ENCODE results near the gene VPS13A. TPM values are rescaled to one million over a fixed set of nuclear protein-coding genes. Genes with fewer than 3 reads are reported as not detected.

VPS13A gene
- polyA plus RNA-seq, 1 donor from 2014 or later: 20.6 TPM

DNA sequence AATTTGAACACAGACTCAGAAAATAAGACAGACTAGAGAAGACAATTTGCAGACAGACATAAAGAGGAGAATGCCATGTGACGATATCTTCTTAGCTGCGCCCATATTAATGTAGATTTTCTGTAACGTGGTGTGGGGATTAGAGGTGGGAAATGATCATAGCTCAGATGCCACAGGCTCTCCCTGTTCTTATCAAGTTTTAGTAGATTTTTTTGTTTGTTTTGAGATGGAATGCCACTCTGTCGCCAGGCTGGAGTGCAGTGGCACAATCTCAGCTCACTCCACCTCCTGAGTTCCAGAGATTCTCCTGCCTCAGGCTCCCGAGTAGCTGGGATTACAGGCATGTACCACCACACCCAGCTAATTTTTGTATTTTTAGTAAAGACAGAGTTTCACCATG, 59.4 kb downstream of the VPS13A start:
- H3K4me2 ChIP-seq (ENCODE audit: low read length): no peak overlapping the region
- no peak overlapping the region for H3K27ac ChIP-seq (ENCODE audit: low read length)
- H3K9ac ChIP-seq (ENCODE audit: low read length): no peak overlapping the region
- TF ChIP-seq, protein P1, sequence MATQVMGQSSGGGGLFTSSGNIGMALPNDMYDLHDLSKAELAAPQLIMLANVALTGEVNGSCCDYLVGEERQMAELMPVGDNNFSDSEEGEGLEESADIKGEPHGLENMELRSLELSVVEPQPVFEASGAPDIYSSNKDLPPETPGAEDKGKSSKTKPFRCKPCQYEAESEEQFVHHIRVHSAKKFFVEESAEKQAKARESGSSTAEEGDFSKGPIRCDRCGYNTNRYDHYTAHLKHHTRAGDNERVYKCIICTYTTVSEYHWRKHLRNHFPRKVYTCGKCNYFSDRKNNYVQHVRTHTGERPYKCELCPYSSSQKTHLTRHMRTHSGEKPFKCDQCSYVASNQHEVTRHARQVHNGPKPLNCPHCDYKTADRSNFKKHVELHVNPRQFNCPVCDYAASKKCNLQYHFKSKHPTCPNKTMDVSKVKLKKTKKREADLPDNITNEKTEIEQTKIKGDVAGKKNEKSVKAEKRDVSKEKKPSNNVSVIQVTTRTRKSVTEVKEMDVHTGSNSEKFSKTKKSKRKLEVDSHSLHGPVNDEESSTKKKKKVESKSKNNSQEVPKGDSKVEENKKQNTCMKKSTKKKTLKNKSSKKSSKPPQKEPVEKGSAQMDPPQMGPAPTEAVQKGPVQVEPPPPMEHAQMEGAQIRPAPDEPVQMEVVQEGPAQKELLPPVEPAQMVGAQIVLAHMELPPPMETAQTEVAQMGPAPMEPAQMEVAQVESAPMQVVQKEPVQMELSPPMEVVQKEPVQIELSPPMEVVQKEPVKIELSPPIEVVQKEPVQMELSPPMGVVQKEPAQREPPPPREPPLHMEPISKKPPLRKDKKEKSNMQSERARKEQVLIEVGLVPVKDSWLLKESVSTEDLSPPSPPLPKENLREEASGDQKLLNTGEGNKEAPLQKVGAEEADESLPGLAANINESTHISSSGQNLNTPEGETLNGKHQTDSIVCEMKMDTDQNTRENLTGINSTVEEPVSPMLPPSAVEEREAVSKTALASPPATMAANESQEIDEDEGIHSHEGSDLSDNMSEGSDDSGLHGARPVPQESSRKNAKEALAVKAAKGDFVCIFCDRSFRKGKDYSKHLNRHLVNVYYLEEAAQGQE (IDR thresholded peaks at IDR 0.05; ENCODE audit: borderline replicate concordance): no peak
- TF ChIP-seq SMC3 (conservative IDR thresholded peaks at IDR 0.05; ENCODE audit: poor library complexity) (no peak), EZH2 (IDR thresholded peaks at IDR 0.05; ENCODE audit: borderline replicate concordance, insufficient read depth, low read length, poor library complexity, severe bottlenecking) (no peak), TAF1 (IDR thresholded peaks at IDR 0.05; ENCODE audit: low read depth) (no peak), EP300 (conservative IDR thresholded peaks at IDR 0.05; ENCODE audit: poor library complexity, severe bottlenecking) (no peak), RAD21 (conservative IDR thresholded peaks at IDR 0.05) (no peak), MXI1 (conservative IDR thresholded peaks at IDR 0.05; ENCODE audit: poor library complexity, severe bottlenecking) (no peak), POLR2AphosphoS5 (IDR thresholded peaks at IDR 0.05) (no peak)
- TF ChIP-seq, protein P2, sequence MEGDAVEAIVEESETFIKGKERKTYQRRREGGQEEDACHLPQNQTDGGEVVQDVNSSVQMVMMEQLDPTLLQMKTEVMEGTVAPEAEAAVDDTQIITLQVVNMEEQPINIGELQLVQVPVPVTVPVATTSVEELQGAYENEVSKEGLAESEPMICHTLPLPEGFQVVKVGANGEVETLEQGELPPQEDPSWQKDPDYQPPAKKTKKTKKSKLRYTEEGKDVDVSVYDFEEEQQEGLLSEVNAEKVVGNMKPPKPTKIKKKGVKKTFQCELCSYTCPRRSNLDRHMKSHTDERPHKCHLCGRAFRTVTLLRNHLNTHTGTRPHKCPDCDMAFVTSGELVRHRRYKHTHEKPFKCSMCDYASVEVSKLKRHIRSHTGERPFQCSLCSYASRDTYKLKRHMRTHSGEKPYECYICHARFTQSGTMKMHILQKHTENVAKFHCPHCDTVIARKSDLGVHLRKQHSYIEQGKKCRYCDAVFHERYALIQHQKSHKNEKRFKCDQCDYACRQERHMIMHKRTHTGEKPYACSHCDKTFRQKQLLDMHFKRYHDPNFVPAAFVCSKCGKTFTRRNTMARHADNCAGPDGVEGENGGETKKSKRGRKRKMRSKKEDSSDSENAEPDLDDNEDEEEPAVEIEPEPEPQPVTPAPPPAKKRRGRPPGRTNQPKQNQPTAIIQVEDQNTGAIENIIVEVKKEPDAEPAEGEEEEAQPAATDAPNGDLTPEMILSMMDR (IDR thresholded peaks at IDR 0.05; ENCODE audit: poor library complexity, severe bottlenecking): no peak
- H3K4me3 ChIP-seq (ENCODE audit: low read length): no peak overlapping the region
- no peak overlapping the region for H2AFZ ChIP-seq (ENCODE audit: low read depth, low read length)
- no peaks in the 10 kb centered on the region for H3K27me3 ChIP-seq (ENCODE audit: insufficient read depth, low read depth, low read length)
- no peaks in the 10 kb centered on the region for H3K9me2 ChIP-seq (ENCODE audit: insufficient read depth, low read length)
- H4K20me1 ChIP-seq (ENCODE audit: insufficient read depth): no peaks in the 10 kb centered on the region
- no peaks in the 10 kb centered on the region for H3K9me3 ChIP-seq (ENCODE audit: low read length)
- no peaks in the 10 kb centered on the region for H3K36me3 ChIP-seq (ENCODE audit: insufficient read depth, low read length)
- H3F3A ChIP-seq (ENCODE audit: insufficient read depth, low read length, poor library complexity, severe bottlenecking): no peaks in the 10 kb centered on the region
- H3K79me2 ChIP-seq (replicated peaks; ENCODE audit: insufficient read depth, low read length): no peaks in the 10 kb centered on the region

DNA sequence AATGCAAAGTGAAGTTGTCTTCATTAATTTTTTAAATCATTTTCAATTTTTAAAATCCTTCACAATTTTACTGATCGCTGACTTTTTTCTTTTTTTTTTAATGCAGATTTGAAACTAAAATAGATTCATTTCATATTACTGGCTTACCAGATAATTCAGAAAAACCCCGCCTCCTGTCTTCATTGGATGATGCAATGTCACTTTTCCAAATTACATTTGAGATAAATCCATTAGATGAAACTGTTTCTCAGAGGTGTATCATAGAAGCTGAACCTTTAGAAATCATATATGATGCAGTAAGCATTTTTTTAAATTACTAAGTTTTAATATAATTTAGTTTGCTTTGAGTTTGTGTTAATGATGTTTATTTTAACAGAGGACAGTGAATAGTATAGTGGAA, 60.6 kb downstream of the VPS13A start:
- no peaks in the 10 kb centered on the region for H4K20me1 ChIP-seq (ENCODE audit: insufficient read depth)
- H3K36me3 ChIP-seq (ENCODE audit: insufficient read depth, low read length): no peaks in the 10 kb centered on the region
- TF ChIP-seq SMC3 (conservative IDR thresholded peaks at IDR 0.05; ENCODE audit: poor library complexity) (no peak), RAD21 (conservative IDR thresholded peaks at IDR 0.05) (no peak), EZH2 (IDR thresholded peaks at IDR 0.05; ENCODE audit: borderline replicate concordance, insufficient read depth, low read length, poor library complexity, severe bottlenecking) (no peak), EP300 (conservative IDR thresholded peaks at IDR 0.05; ENCODE audit: poor library complexity, severe bottlenecking) (no peak), MXI1 (conservative IDR thresholded peaks at IDR 0.05; ENCODE audit: poor library complexity, severe bottlenecking) (no peak), POLR2AphosphoS5 (IDR thresholded peaks at IDR 0.05) (no peak), TAF1 (IDR thresholded peaks at IDR 0.05; ENCODE audit: low read depth) (no peak)
- TF ChIP-seq, protein P2 (IDR thresholded peaks at IDR 0.05; ENCODE audit: poor library complexity, severe bottlenecking): no peak
- TF ChIP-seq, protein P1 (IDR thresholded peaks at IDR 0.05; ENCODE audit: borderline replicate concordance): no peak
- no peaks in the 10 kb centered on the region for H3K79me2 ChIP-seq (replicated peaks; ENCODE audit: insufficient read depth, low read length)
- H3K4me2 ChIP-seq (ENCODE audit: low read length): no peak overlapping the region
- H3K9ac ChIP-seq (ENCODE audit: low read length): no peak overlapping the region
- no peak overlapping the region for H3K27ac ChIP-seq (ENCODE audit: low read length)
- H3F3A ChIP-seq (ENCODE audit: insufficient read depth, low read length, poor library complexity, severe bottlenecking): no peaks in the 10 kb centered on the region
- H3K9me2 ChIP-seq (ENCODE audit: insufficient read depth, low read length): no peaks in the 10 kb centered on the region
- H3K9me3 ChIP-seq (ENCODE audit: low read length): no peaks in the 10 kb centered on the region
- H3K4me3 ChIP-seq (ENCODE audit: low read length): no peak overlapping the region
- H3K27me3 ChIP-seq (ENCODE audit: insufficient read depth, low read depth, low read length): no peaks in the 10 kb centered on the region
- no peak overlapping the region for H2AFZ ChIP-seq (ENCODE audit: low read depth, low read length)

Data from neural cell (in vitro differentiated cells).